Neuronal stem cell (in vitro differentiated cells): ENCODE results near the gene PDE4DIP.
"Not testable (repeated sequence)": the region's sequence is repeated elsewhere in the genome, so short reads cannot be mapped to it uniquely, and the experiment has no call there.

ENCODE experiments used
- DNase-seq: peaks from one replicate; pipeline ENCODE4 v3.0.0-alpha.2; 2013; ENCODE audit warnings: low spot score
- H2AFZ ChIP-seq: one replicate; pipeline ENCODE4 v1.6.1; 2013; ENCODE audit warnings: mild to moderate bottlenecking, low read length, inconsistent platforms
- H2AK5ac ChIP-seq: 2 replicates; pipeline ENCODE4 v1.6.1; 2013; ENCODE audit warnings: low read depth, mild to moderate bottlenecking, inconsistent platforms, low read length, moderate library complexity, mixed read lengths
- H2BK120ac ChIP-seq: 2 replicates; pipeline ENCODE4 v1.6.1; 2013; ENCODE audit warnings: low read depth, mild to moderate bottlenecking, inconsistent platforms, low read length, moderate library complexity, mixed read lengths
- H2BK12ac ChIP-seq: one replicate; pipeline ENCODE4 v1.6.1; 2013; ENCODE audit warnings: low read length, inconsistent platforms
- H2BK15ac ChIP-seq: 2 replicates; pipeline ENCODE4 v1.6.1; 2013; ENCODE audit warnings: mild to moderate bottlenecking, low read length, inconsistent platforms, mixed read lengths
- H2BK5ac ChIP-seq: one replicate; pipeline ENCODE4 v1.6.1; 2013; ENCODE audit warnings: inconsistent platforms, mild to moderate bottlenecking, low read length, moderate library complexity
- H3K14ac ChIP-seq: one replicate; pipeline ENCODE4 v1.6.1; 2013; ENCODE audit warnings: low read length, inconsistent platforms
- H3K18ac ChIP-seq: 2 replicates; pipeline ENCODE4 v1.6.1; 2013; ENCODE audit warnings: low read length, inconsistent platforms
- H3K23ac ChIP-seq: 2 replicates; pipeline ENCODE4 v1.6.1; 2013; ENCODE audit warnings: low read depth, mild to moderate bottlenecking, mixed read lengths, low read length, inconsistent platforms; ENCODE audit not compliant: poor library complexity
- H3K27ac ChIP-seq: replicated peaks from 3 replicates; pipeline ENCODE4 v1.5.1; 2013; ENCODE audit warnings: low read length, inconsistent platforms
- H3K27me3 ChIP-seq, 3 experiments: 2 replicates each; pipeline ENCODE4 v1.6.1; 2013; ENCODE audit warnings: low read length in 3 of 3, mild to moderate bottlenecking in 2 of 3, inconsistent platforms in 1 of 3, low read depth in 1 of 3, mixed read lengths in 1 of 3, moderate library complexity in 1 of 3; ENCODE audit not compliant: control insufficient read depth in 3 of 3, insufficient read depth in 3 of 3
- H3K36me3 ChIP-seq, 2 donors: replicated peaks in 1 of 2; 2 replicates each; pipeline ENCODE4 v1.6.1; 2013; ENCODE audit warnings: low read length in 2 of 2; ENCODE audit not compliant: control insufficient read depth in 2 of 2, insufficient read depth in 2 of 2
- H3K4ac ChIP-seq: 2 replicates; pipeline ENCODE4 v1.6.1; 2013; ENCODE audit warnings: inconsistent platforms, mild to moderate bottlenecking, low read length, moderate library complexity
- H3K4me1 ChIP-seq, 2 donors: 1 replicate in 1 of 2; 2 replicates in 1 of 2; pipeline ENCODE4 v1.6.1; 2013; ENCODE audit warnings: low read length in 2 of 2, low read depth in 1 of 2; ENCODE audit not compliant: control insufficient read depth in 2 of 2, insufficient read depth in 1 of 2
- H3K4me2 ChIP-seq: one replicate; pipeline ENCODE4 v1.6.1; 2013; ENCODE audit warnings: mild to moderate bottlenecking, low read length, inconsistent platforms; ENCODE audit not compliant: insufficient read depth, poor library complexity, severe bottlenecking
- H3K4me3 ChIP-seq, 2 donors: 2 replicates each; pipeline ENCODE4 v1.5.1; 2013; ENCODE audit warnings: low read length in 2 of 2, mild to moderate bottlenecking in 2 of 2, inconsistent platforms in 1 of 2, moderate library complexity in 1 of 2
- H3K79me1 ChIP-seq: one replicate; pipeline ENCODE4 v1.6.1; 2013; ENCODE audit warnings: low read depth, mild to moderate bottlenecking, inconsistent platforms, low read length, moderate library complexity
- H3K9ac ChIP-seq: one replicate; pipeline ENCODE4 v1.6.1; 2013; ENCODE audit warnings: mild to moderate bottlenecking, low read depth, low read length, inconsistent platforms; ENCODE audit not compliant: poor library complexity
- H3K9me3 ChIP-seq, 2 donors: replicated peaks in 1 of 2; 2 replicates each; pipeline versions ENCODE3 to v1.6.1; 2013; ENCODE audit warnings: low read length in 2 of 2, mild to moderate bottlenecking in 2 of 2, inconsistent platforms in 1 of 2, low read depth in 1 of 2, mixed read lengths in 1 of 2, moderate library complexity in 1 of 2; ENCODE audit not compliant: control insufficient read depth in 2 of 2, insufficient read depth in 1 of 2
- H4K8ac ChIP-seq: one replicate; pipeline ENCODE4 v1.6.1; 2013; ENCODE audit warnings: low read depth, mild to moderate bottlenecking, inconsistent platforms, low read length, moderate library complexity
- H4K91ac ChIP-seq: one replicate; pipeline ENCODE4 v1.6.1; 2013; ENCODE audit warnings: low read length, low read depth, mild to moderate bottlenecking, inconsistent platforms; ENCODE audit not compliant: poor library complexity
- WGBS, 2 donors: extraction: QIAGEN DNeasy Blood & Tissue Kit; methylation state at CpG; one replicate each; pipeline ENCODE4 v1.1.7; 2013; ENCODE audit warnings: missing lambda C conversion rate in 2 of 2, mixed read lengths in 1 of 2; ENCODE audit not compliant: insufficient read length in 2 of 2, insufficient replicate concordance in 1 of 2; ENCODE audit errors: extremely low coverage in 2 of 2; 5-methylcytosine and 5-hydroxymethylcytosine counted together

The PDE4DIP gene

DNA sequence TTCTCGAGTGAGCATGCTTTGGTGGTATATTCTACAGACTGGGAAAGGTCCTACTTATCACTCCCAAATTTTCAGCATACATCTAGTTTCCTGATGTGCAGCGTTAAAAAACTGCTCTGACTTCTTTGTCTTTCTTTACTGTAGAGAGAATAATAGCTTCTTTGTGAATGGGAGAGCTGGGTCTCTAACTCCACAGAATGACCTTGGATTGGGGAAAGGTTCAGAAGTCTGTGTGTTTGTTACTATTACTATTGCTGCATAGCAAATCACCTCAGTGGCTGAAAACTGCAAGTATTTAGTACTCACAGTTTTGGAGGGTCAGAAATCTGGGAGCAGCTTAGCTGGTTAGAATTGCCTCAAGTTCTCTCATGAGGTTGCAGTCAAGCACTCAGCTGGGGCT is 20.4 kb upstream of the PDE4DIP start:
- not testable (repeated sequence) for H3K9me3 ChIP-seq, H3K4ac ChIP-seq, DNase-seq, H3K14ac ChIP-seq, H3K36me3 ChIP-seq, H2BK120ac ChIP-seq, H3K27ac ChIP-seq, H3K23ac ChIP-seq, H2AK5ac ChIP-seq, H3K4me3 ChIP-seq, H2BK12ac ChIP-seq, H4K8ac ChIP-seq, H3K79me1 ChIP-seq, H2BK5ac ChIP-seq, H3K4me1 ChIP-seq, H3K9ac ChIP-seq, H3K27me3 ChIP-seq, H3K4me2 ChIP-seq, H3K18ac ChIP-seq, H4K91ac ChIP-seq, H2AFZ ChIP-seq, H2BK15ac ChIP-seq
- no CpG with 5 or more reads among the region's 2 CpGs for WGBS, 2 donors

DNA sequence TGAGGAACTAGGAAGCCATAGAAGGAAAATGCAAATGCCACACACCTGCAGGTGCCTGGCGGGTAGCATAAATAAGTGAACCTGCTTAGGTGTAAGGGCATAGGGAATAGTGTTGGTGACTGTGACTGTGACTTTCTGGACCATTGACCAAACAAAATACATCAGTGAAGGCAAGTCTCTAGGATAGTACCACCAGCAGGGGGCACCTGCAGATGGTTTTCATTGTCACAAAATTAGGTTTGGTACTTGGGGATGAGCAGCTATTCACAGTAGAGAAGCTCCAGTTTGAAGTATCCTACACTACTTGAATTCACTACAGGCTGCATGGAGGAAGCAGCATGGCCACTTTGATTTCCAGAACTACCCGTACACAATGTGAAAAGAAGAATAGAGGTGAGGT is 19.2 kb upstream of the PDE4DIP start:
- H3K4me3 ChIP-seq, H3K4me1 ChIP-seq, H3K36me3 ChIP-seq, H3K4me2 ChIP-seq, H4K91ac ChIP-seq, DNase-seq, H2BK15ac ChIP-seq, H3K23ac ChIP-seq, H3K79me1 ChIP-seq, H2AK5ac ChIP-seq, H4K8ac ChIP-seq, H3K18ac ChIP-seq, H3K4ac ChIP-seq, H2AFZ ChIP-seq, H3K27ac ChIP-seq, H2BK5ac ChIP-seq, H3K9ac ChIP-seq, H2BK12ac ChIP-seq, H3K9me3 ChIP-seq, H3K27me3 ChIP-seq, H2BK120ac ChIP-seq, H3K14ac ChIP-seq: not testable (repeated sequence)
- no CpG with 5 or more reads among the region's 2 CpGs for WGBS, 2 donors

DNA sequence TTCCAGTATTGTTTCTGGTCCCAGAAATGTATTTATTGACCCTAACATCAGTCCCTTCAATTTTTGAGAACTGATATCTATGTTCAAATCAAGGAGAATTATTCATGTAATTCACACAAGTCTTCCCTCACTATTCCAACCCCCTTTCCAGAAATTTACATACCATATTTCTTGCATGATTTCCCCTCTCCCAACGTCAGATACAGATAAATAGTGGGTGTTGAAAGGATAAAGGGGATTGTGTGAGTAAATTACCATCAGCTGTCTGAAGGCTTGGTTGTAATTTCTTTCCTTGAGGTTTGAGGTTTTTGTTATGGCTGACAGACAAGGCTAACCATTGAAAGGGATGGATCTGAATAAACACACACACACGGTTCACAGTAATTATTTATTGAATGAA is 15.7 kb upstream of the PDE4DIP start:
- H3K9me3 ChIP-seq, H2BK120ac ChIP-seq, H3K27ac ChIP-seq, DNase-seq, H3K4me1 ChIP-seq, H3K9ac ChIP-seq, H3K4ac ChIP-seq, H3K27me3 ChIP-seq, H3K79me1 ChIP-seq, H2BK12ac ChIP-seq, H2AK5ac ChIP-seq, H3K4me3 ChIP-seq, H4K8ac ChIP-seq, H2BK5ac ChIP-seq, H3K4me2 ChIP-seq, H3K14ac ChIP-seq, H3K36me3 ChIP-seq, H2BK15ac ChIP-seq, H4K91ac ChIP-seq, H3K18ac ChIP-seq, H2AFZ ChIP-seq, H3K23ac ChIP-seq: not testable (repeated sequence)
- no CpG with 5 or more reads among the region's 2 CpGs for WGBS, 2 donors

DNA sequence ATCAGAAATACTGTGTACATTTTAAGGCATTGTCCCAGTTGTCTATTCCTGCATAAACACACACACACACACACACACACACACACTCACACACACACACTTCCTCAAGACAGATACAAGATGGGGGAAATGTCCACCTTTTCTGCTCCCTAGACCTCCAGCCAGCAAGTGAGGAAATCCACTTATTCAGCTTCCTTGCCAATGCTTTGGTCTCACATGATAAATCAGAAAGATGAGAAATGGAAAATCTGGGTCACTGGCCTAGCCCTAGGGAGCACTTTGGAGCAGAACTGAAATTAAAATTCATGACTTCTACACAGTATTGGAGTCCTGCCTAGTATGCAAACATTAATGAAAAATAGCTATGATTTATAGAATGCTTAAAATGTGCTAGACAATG is 15.3 kb upstream of the PDE4DIP start:
- not testable (repeated sequence) for H3K79me1 ChIP-seq, H2BK120ac ChIP-seq, H4K91ac ChIP-seq, H3K4me1 ChIP-seq, H2BK12ac ChIP-seq, H2BK15ac ChIP-seq, H3K27ac ChIP-seq, H3K4me2 ChIP-seq, H3K18ac ChIP-seq, H2AK5ac ChIP-seq, H3K4ac ChIP-seq, H3K9ac ChIP-seq, H4K8ac ChIP-seq, H3K14ac ChIP-seq, H3K23ac ChIP-seq, H3K4me3 ChIP-seq, H2AFZ ChIP-seq, H2BK5ac ChIP-seq, DNase-seq, H3K9me3 ChIP-seq, H3K27me3 ChIP-seq, H3K36me3 ChIP-seq
